Measurements from ENCODE around the gene ZWILCH.
"Not testable (repeated sequence)": the region's sequence is repeated elsewhere in the genome, so short reads cannot be mapped to it uniquely, and the experiment has no call there.

ZWILCH gene

GRCh38 chr15:66504563-66505429, at the start of gene ZWILCH, which contains the start of gene RPL4:
Gene ZWILCH (plus strand): TSS chr15:66505326. CDS start chr15:66505339, 13 bp downstream.
Gene RPL4 (minus strand): TSS chr15:66504855. CDS start chr15:66504790, 65 bp downstream.
- Histone ChIP-seq H3K4me3 (ENCODE audit: insufficient read length, low read depth) (peak within 1 kb of the TSS; percentile 93), H3K9ac (ENCODE audit: insufficient read length, low read depth) (peak within 1 kb of the TSS; percentile 100), H3K27me3 (ENCODE audit: insufficient read depth, insufficient read length) (no peaks in the 10 kb centered on the region), H3K4me1 (ENCODE audit: insufficient read depth, insufficient read length) (no peaks in the 10 kb centered on the region), H3K9me3 (ENCODE audit: insufficient read depth, low read length) (no peaks in the 10 kb centered on the region), H3K36me3 (ENCODE audit: insufficient read depth, insufficient read length, low read length) (peaks cover 59% of the 10 kb centered on the region)
- TF ChIP-seq ZNF274 (IDR thresholded peaks at IDR 0.05; ENCODE audit: low read depth, low read length) (no peak), YY1 (IDR thresholded peaks at IDR 0.05; ENCODE audit: insufficient read depth, insufficient read length) (peak; percentile 77)
- peak; percentile 42 for DNase-seq (ENCODE audit: low read depth, low spot score)

GRCh38 chr15:66456211-66456610, 48.9 kb upstream of the ZWILCH start:
- no peak for TF ChIP-seq SUZ12 (IDR thresholded peaks at IDR 0.05; ENCODE audit: extremely low read depth, insufficient read depth, insufficient read length)
- no peak for TF ChIP-seq ZNF274 (IDR thresholded peaks at IDR 0.05; ENCODE audit: low read depth, low read length)
- TF ChIP-seq YY1 (IDR thresholded peaks at IDR 0.05; ENCODE audit: insufficient read depth, insufficient read length) = no peak
- no peaks in the 10 kb centered on the region for H3K4me1 ChIP-seq (ENCODE audit: insufficient read depth, insufficient read length)
- no peak overlapping the region for H3K9ac ChIP-seq (ENCODE audit: insufficient read length, low read depth)
- DNase-seq (ENCODE audit: low read depth, low spot score) = no peak
- H3K9me3 ChIP-seq (ENCODE audit: insufficient read depth, low read length) = no peaks in the 10 kb centered on the region
- H3K36me3 ChIP-seq (ENCODE audit: insufficient read depth, insufficient read length, low read length) = peaks cover 26% of the 10 kb centered on the region
- no peak overlapping the region for H3K4me3 ChIP-seq (ENCODE audit: insufficient read length, low read depth)
- no peaks in the 10 kb centered on the region for H3K27me3 ChIP-seq (ENCODE audit: insufficient read depth, insufficient read length)

- DNase-seq (ENCODE audit: low read depth, low spot score) = no peak
- TF ChIP-seq YY1 (IDR thresholded peaks at IDR 0.05; ENCODE audit: insufficient read depth, insufficient read length) (no peak), SUZ12 (IDR thresholded peaks at IDR 0.05; ENCODE audit: extremely low read depth, insufficient read depth, insufficient read length) (no peak), ZNF274 (IDR thresholded peaks at IDR 0.05; ENCODE audit: low read depth, low read length) (no peak)
- no peak overlapping the region for H3K9ac ChIP-seq (ENCODE audit: insufficient read length, low read depth)
- no peaks in the 10 kb centered on the region for H3K4me1 ChIP-seq (ENCODE audit: insufficient read depth, insufficient read length)
- H3K9me3 ChIP-seq (ENCODE audit: insufficient read depth, low read length) = 0 out of 2 replicates have a peak, but pooled peaks cover 3% of the 10 kb centered on the region
- H3K36me3 ChIP-seq (ENCODE audit: insufficient read depth, insufficient read length, low read length) = peaks cover 19% of the 10 kb centered on the region
- no peak overlapping the region for H3K4me3 ChIP-seq (ENCODE audit: insufficient read length, low read depth)
- H3K27me3 ChIP-seq (ENCODE audit: insufficient read depth, insufficient read length) = no peaks in the 10 kb centered on the region
These were observed 45.1 kb upstream of the ZWILCH start for GRCh38 chr15:66459818-66460615.

- not testable (repeated sequence) for H3K9ac ChIP-seq (ENCODE audit: insufficient read length, low read depth)
These were observed 43.8 kb upstream of the ZWILCH start for GRCh38 chr15:66461294-66461693.

GRCh38 chr15:66461917-66462316, 43.2 kb upstream of the ZWILCH start:
- DNase-seq (ENCODE audit: low read depth, low spot score) = no peak
- no peaks in the 10 kb centered on the region for H3K27me3 ChIP-seq (ENCODE audit: insufficient read depth, insufficient read length)
- H3K4me3 ChIP-seq (ENCODE audit: insufficient read length, low read depth) = no peak overlapping the region
- no peak for TF ChIP-seq SUZ12 (IDR thresholded peaks at IDR 0.05; ENCODE audit: extremely low read depth, insufficient read depth, insufficient read length)
- TF ChIP-seq ZNF274 (IDR thresholded peaks at IDR 0.05; ENCODE audit: low read depth, low read length) = no peak
- no peak for TF ChIP-seq YY1 (IDR thresholded peaks at IDR 0.05; ENCODE audit: insufficient read depth, insufficient read length)
- peaks cover 18% of the 10 kb centered on the region for H3K36me3 ChIP-seq (ENCODE audit: insufficient read depth, insufficient read length, low read length)
- no peaks in the 10 kb centered on the region for H3K4me1 ChIP-seq (ENCODE audit: insufficient read depth, insufficient read length)
- no peak overlapping the region for H3K9ac ChIP-seq (ENCODE audit: insufficient read length, low read depth)
- peaks cover 15% of the 10 kb centered on the region for H3K9me3 ChIP-seq (ENCODE audit: insufficient read depth, low read length)

More at GRCh38 chr15:66461294-66461693, 43.8 kb upstream of the ZWILCH start:
- H3K9me3 ChIP-seq (ENCODE audit: insufficient read depth, low read length) = peaks cover 13% of the 10 kb centered on the region
- not testable (repeated sequence) for H3K4me3 ChIP-seq (ENCODE audit: insufficient read length, low read depth); H3K27me3 ChIP-seq (ENCODE audit: insufficient read depth, insufficient read length); DNase-seq (ENCODE audit: low read depth, low spot score); H3K4me1 ChIP-seq (ENCODE audit: insufficient read depth, insufficient read length)
- H3K36me3 ChIP-seq (ENCODE audit: insufficient read depth, insufficient read length, low read length) = peaks cover 18% of the 10 kb centered on the region

- peaks cover 15% of the 10 kb centered on the region for H3K9me3 ChIP-seq (ENCODE audit: insufficient read depth, low read length)
- H3K4me1 ChIP-seq (ENCODE audit: insufficient read depth, insufficient read length) = no peaks in the 10 kb centered on the region
- no peak for TF ChIP-seq SUZ12 (IDR thresholded peaks at IDR 0.05; ENCODE audit: extremely low read depth, insufficient read depth, insufficient read length)
- TF ChIP-seq ZNF274 (IDR thresholded peaks at IDR 0.05; ENCODE audit: low read depth, low read length) = no peak
- H3K36me3 ChIP-seq (ENCODE audit: insufficient read depth, insufficient read length, low read length) = peaks cover 18% of the 10 kb centered on the region
- no peak for DNase-seq (ENCODE audit: low read depth, low spot score)
- H3K27me3 ChIP-seq (ENCODE audit: insufficient read depth, insufficient read length) = no peaks in the 10 kb centered on the region
- H3K4me3 ChIP-seq (ENCODE audit: insufficient read length, low read depth) = no peak overlapping the region
- no peak overlapping the region for H3K9ac ChIP-seq (ENCODE audit: insufficient read length, low read depth)
These were observed 42.5 kb upstream of the ZWILCH start for GRCh38 chr15:66462627-66463026.

- H3K9ac ChIP-seq (ENCODE audit: insufficient read length, low read depth); H3K4me1 ChIP-seq (ENCODE audit: insufficient read depth, insufficient read length); H3K27me3 ChIP-seq (ENCODE audit: insufficient read depth, insufficient read length); DNase-seq (ENCODE audit: low read depth, low spot score); H3K4me3 ChIP-seq (ENCODE audit: insufficient read length, low read depth): not testable (repeated sequence)
- peaks cover 13% of the 10 kb centered on the region for H3K36me3 ChIP-seq (ENCODE audit: insufficient read depth, insufficient read length, low read length)
- peaks cover 15% of the 10 kb centered on the region for H3K9me3 ChIP-seq (ENCODE audit: insufficient read depth, low read length)
These were observed 39.8 kb upstream of the ZWILCH start for GRCh38 chr15:66465294-66465693.

GRCh38 chr15:66467162-66468040, 37.7 kb upstream of the ZWILCH start:
- DNase-seq (ENCODE audit: low read depth, low spot score); H3K36me3 ChIP-seq (ENCODE audit: insufficient read depth, insufficient read length, low read length); H3K27me3 ChIP-seq (ENCODE audit: insufficient read depth, insufficient read length); H3K4me1 ChIP-seq (ENCODE audit: insufficient read depth, insufficient read length); H3K9ac ChIP-seq (ENCODE audit: insufficient read length, low read depth); H3K4me3 ChIP-seq (ENCODE audit: insufficient read length, low read depth): not testable (repeated sequence)
- H3K9me3 ChIP-seq (ENCODE audit: insufficient read depth, low read length) = peaks cover 15% of the 10 kb centered on the region

- H3K4me1 ChIP-seq (ENCODE audit: insufficient read depth, insufficient read length) = peaks cover 14% of the 10 kb centered on the region
- not testable (repeated sequence) for H3K36me3 ChIP-seq (ENCODE audit: insufficient read depth, insufficient read length, low read length); H3K4me3 ChIP-seq (ENCODE audit: insufficient read length, low read depth); H3K9me3 ChIP-seq (ENCODE audit: insufficient read depth, low read length); H3K27me3 ChIP-seq (ENCODE audit: insufficient read depth, insufficient read length); H3K9ac ChIP-seq (ENCODE audit: insufficient read length, low read depth)
- peak; percentile 32 for DNase-seq (ENCODE audit: low read depth, low spot score)
These were observed 34.3 kb upstream of the ZWILCH start for GRCh38 chr15:66470825-66471224.
